ENCODE results near the gene PHF23.

The PHF23 gene

GRCh38 chr17:7221278-7222092 lies 17.8 kb downstream of the PHF23 start:
- DNase-seq = no peak

- DNase-seq = peak in 16 of 56 donors; percentile 12 to 50 (median 34)
Observed at GRCh38 chr17:7220593-7221277, 18.5 kb downstream of the PHF23 start.

GRCh38 chr17:7219812-7220592 lies 19.3 kb downstream of the PHF23 start, which contains the start of the genes ACADVL and DLG4:
TSS of gene ACADVL (plus strand) at chr17:7219938. CDS start at chr17:7219985, 47 bp downstream.
TSS of gene DLG4 (minus strand) at chr17:7219836.
- DNase-seq = peak in 54 of 56 donors; percentile 41 to 93 (median 80)

- DNase-seq = no peak
Observed at GRCh38 chr17:7219229-7219811, 19.9 kb downstream of the PHF23 start.

- no peak for DNase-seq
Observed at GRCh38 chr17:7218758-7219157, 20.5 kb downstream of the PHF23 start.

- no peak for DNase-seq
Observed at GRCh38 chr17:7218166-7218565, 21.1 kb downstream of the PHF23 start.

- DNase-seq = peak in 28 of 56 donors; percentile 19 to 59 (median 40)
Observed at GRCh38 chr17:7217113-7217987, 21.9 kb downstream of the PHF23 start.

- no peak for DNase-seq
Observed at GRCh38 chr17:7216242-7217112, 22.8 kb downstream of the PHF23 start.

- DNase-seq = peak in 1 of 56 donors; percentile 9
Observed at GRCh38 chr17:7215652-7216180, 23.5 kb downstream of the PHF23 start.

GRCh38 chr17:7215136-7215638 lies 24.1 kb downstream of the PHF23 start:
- peak in 4 of 56 donors; percentile 41 to 90 (median 72) for DNase-seq

GRCh38 chr17:7214300-7215135 lies 24.7 kb downstream of the PHF23 start:
- DNase-seq = peak; percentile 68 to 98 (median 95)

GRCh38 chr17:7213895-7214299 lies 25.4 kb downstream of the PHF23 start:
- peak in 37 of 56 donors; percentile 51 to 92 (median 74) for DNase-seq

GRCh38 chr17:7211491-7212273 lies 27.6 kb downstream of the PHF23 start:
- DNase-seq = no peak

GRCh38 chr17:7208754-7209460 lies 30.4 kb downstream of the PHF23 start:
- DNase-seq = no peak

- DNase-seq = no peak
Observed at GRCh38 chr17:7208027-7208571, 31.2 kb downstream of the PHF23 start.
